ENCODE measurements around the gene NPLOC4. TPM values are rescaled to one million over a fixed set of nuclear protein-coding genes. Genes with fewer than 3 reads are reported as not detected.

The NPLOC4 gene
- total and polyA plus RNA-seq, 9 of the 15 experiments (the other 6 are each of a cell fraction or from before 2014, with no cell fraction given) = 1.5 to 116 (median 64.5) TPM

DNA sequence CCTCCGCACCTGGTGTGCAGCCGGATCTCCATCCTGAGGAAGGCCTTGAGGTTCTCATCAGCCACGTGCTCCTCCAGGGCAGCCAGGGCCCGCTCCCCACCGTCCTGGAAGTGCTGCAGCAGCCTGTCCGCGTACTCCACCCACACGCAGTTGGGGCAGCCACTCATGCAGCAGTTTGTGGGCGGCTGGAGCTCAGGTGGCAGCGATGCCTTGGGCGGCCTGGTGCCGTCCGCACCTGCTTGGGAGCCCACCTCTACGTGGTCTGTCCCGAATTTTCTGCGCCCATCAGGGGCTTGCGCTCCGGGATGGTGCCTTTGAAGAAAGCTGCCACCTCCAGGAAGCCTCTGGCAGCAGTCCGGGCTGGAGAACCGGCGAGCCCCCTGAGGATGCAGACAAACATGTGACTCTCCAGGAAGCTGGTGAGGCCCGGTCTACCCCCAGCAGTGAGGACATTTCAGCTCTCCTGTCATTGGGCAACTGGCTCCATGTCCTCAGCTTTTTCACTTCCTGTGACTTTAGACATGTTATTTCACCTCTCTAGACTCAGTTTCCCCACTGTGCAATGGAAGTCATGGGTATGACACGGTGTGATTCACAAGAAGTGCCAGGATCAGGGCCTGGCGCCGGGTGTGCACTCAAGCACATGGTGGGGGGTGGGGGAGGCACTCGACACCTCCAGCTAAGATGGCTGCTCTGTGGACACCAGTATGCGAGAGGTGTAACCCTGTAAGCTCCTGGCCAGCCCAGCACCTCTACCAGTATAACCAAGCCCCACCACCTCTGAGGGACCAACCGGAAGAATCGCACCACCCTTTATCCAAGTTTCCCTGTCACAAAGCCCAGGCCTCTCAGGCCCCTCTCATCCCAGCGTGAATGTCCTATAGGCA lies 28.5 kb upstream of the NPLOC4 start (continued):
- TF ChIP-seq, protein P1, sequence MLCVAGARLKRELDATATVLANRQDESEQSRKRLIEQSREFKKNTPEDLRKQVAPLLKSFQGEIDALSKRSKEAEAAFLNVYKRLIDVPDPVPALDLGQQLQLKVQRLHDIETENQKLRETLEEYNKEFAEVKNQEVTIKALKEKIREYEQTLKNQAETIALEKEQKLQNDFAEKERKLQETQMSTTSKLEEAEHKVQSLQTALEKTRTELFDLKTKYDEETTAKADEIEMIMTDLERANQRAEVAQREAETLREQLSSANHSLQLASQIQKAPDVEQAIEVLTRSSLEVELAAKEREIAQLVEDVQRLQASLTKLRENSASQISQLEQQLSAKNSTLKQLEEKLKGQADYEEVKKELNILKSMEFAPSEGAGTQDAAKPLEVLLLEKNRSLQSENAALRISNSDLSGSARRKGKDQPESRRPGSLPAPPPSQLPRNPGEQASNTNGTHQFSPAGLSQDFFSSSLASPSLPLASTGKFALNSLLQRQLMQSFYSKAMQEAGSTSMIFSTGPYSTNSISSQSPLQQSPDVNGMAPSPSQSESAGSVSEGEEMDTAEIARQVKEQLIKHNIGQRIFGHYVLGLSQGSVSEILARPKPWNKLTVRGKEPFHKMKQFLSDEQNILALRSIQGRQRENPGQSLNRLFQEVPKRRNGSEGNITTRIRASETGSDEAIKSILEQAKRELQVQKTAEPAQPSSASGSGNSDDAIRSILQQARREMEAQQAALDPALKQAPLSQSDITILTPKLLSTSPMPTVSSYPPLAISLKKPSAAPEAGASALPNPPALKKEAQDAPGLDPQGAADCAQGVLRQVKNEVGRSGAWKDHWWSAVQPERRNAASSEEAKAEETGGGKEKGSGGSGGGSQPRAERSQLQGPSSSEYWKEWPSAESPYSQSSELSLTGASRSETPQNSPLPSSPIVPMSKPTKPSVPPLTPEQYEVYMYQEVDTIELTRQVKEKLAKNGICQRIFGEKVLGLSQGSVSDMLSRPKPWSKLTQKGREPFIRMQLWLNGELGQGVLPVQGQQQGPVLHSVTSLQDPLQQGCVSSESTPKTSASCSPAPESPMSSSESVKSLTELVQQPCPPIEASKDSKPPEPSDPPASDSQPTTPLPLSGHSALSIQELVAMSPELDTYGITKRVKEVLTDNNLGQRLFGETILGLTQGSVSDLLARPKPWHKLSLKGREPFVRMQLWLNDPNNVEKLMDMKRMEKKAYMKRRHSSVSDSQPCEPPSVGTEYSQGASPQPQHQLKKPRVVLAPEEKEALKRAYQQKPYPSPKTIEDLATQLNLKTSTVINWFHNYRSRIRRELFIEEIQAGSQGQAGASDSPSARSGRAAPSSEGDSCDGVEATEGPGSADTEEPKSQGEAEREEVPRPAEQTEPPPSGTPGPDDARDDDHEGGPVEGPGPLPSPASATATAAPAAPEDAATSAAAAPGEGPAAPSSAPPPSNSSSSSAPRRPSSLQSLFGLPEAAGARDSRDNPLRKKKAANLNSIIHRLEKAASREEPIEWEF (CRISPR knock-in tag; IDR thresholded peaks at IDR 0.05) = peak; percentile 92; the same call in 1 of the 2 replicates
- TF ChIP-seq E4F1 (CRISPR knock-in tag; IDR thresholded peaks at IDR 0.05; ENCODE audit: borderline replicate concordance) = no peak
- TF ChIP-seq ZFX (CRISPR knock-in tag; IDR thresholded peaks at IDR 0.05) = peak; percentile 63; the same call in 1 of the 2 replicates
- no peak for TF ChIP-seq ZNF561 (CRISPR knock-in tag; conservative IDR thresholded peaks at IDR 0.05)
- TF ChIP-seq, protein P2, sequence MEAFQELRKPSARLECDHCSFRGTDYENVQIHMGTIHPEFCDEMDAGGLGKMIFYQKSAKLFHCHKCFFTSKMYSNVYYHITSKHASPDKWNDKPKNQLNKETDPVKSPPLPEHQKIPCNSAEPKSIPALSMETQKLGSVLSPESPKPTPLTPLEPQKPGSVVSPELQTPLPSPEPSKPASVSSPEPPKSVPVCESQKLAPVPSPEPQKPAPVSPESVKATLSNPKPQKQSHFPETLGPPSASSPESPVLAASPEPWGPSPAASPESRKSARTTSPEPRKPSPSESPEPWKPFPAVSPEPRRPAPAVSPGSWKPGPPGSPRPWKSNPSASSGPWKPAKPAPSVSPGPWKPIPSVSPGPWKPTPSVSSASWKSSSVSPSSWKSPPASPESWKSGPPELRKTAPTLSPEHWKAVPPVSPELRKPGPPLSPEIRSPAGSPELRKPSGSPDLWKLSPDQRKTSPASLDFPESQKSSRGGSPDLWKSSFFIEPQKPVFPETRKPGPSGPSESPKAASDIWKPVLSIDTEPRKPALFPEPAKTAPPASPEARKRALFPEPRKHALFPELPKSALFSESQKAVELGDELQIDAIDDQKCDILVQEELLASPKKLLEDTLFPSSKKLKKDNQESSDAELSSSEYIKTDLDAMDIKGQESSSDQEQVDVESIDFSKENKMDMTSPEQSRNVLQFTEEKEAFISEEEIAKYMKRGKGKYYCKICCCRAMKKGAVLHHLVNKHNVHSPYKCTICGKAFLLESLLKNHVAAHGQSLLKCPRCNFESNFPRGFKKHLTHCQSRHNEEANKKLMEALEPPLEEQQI (IDR thresholded peaks at IDR 0.05) = no peak
- no peak for TF ChIP-seq EZH2 (IDR thresholded peaks at IDR 0.05; ENCODE audit: borderline replicate concordance, low read depth, low read length)
- TF ChIP-seq BRD9 (IDR thresholded peaks at IDR 0.05; ENCODE audit: low read depth, partially characterized antibody) = peak; percentile 43
- TF ChIP-seq, protein P3, sequence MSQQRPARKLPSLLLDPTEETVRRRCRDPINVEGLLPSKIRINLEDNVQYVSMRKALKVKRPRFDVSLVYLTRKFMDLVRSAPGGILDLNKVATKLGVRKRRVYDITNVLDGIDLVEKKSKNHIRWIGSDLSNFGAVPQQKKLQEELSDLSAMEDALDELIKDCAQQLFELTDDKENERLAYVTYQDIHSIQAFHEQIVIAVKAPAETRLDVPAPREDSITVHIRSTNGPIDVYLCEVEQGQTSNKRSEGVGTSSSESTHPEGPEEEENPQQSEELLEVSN (IDR thresholded peaks at IDR 0.05; ENCODE audit: borderline replicate concordance in 1 of 2, extremely low read depth in 1 of 2, insufficient read depth in 1 of 2, insufficient read length in 1 of 2, low read depth in 1 of 2, low read length in 1 of 2, poor library complexity in 1 of 2, severe bottlenecking in 1 of 2) = peak; percentile 94 to 95
- TF ChIP-seq ZBTB2 (IDR thresholded peaks at IDR 0.05) = no peak; the same call in 1 of the 2 replicates
- no peak for TF ChIP-seq FOXJ3 (CRISPR knock-in tag; IDR thresholded peaks at IDR 0.05)

Measured in K562 (cell line).